Activated T-cell treated with anti-CD3 and anti-CD28 coated beads, Interleukin-2, amount 50 U/mL, for 48 hours (primary cell): ENCODE measurements around the gene TCEAL5.
"Not testable (repeated sequence)": the region's sequence is repeated elsewhere in the genome, so short reads cannot be mapped to it uniquely, and the experiment has no call there.

Experiments
- DNase-seq, 2 experiments: peaks; one replicate each; pipeline ENCODE4 v3.0.0-alpha.2; 2020

The TCEAL5 gene

GRCh38 chrX:103276581-103277002 lies at the start of gene TCEAL5:
Gene TCEAL5 (minus strand): TSS chrX:103276750. CDS start chrX:103274563, 2,187 bp downstream.
- DNase-seq: no peak

GRCh38 chrX:103311399-103311780 lies 34.8 kb upstream of the TCEAL5 start:
- no peak for DNase-seq

- DNase-seq: peak; percentile 84 to 88
These were observed 34.2 kb upstream of the TCEAL5 start, which contains the start of gene BEX2 for GRCh38 chrX:103310555-103311398. Gene BEX2 (minus strand): TSS chrX:103310990. CDS start chrX:103309976, 1,014 bp downstream.

- DNase-seq: no peak
These were observed 33.5 kb upstream of the TCEAL5 start for GRCh38 chrX:103309860-103310554.

GRCh38 chrX:103305666-103306065 lies 29.1 kb upstream of the TCEAL5 start:
- not testable (repeated sequence) for DNase-seq

GRCh38 chrX:103304705-103305104 lies 28.2 kb upstream of the TCEAL5 start:
- DNase-seq: no peak

GRCh38 chrX:103293118-103293517 lies 16.6 kb upstream of the TCEAL5 start:
- DNase-seq: no peak

- no peak for DNase-seq
These were observed 3.1 kb upstream of the TCEAL5 start for GRCh38 chrX:103279624-103280023.

- DNase-seq: no peak
These were observed 493 bp downstream of the TCEAL5 start for GRCh38 chrX:103275947-103276567.

GRCh38 chrX:103274284-103274683 lies 2.3 kb downstream of the TCEAL5 start:
- DNase-seq: no peak

- DNase-seq: no peak
These were observed 18.3 kb downstream of the TCEAL5 start for GRCh38 chrX:103258275-103258674.

- no peak for DNase-seq
These were observed 19.9 kb downstream of the TCEAL5 start for GRCh38 chrX:103256651-103257050.

GRCh38 chrX:103254921-103255493 lies 21.5 kb downstream of the TCEAL5 start, which contains the start of gene TCEAL8:
Gene TCEAL8 (minus strand): TSS chrX:103255155. CDS start chrX:103253979, 1,176 bp downstream.
- peak; percentile 65 to 71 for DNase-seq

GRCh38 chrX:103254171-103254824 lies 22.3 kb downstream of the TCEAL5 start:
- peak; percentile 57 to 58 for DNase-seq

- DNase-seq: no peak
These were observed 22.9 kb downstream of the TCEAL5 start for GRCh38 chrX:103253608-103254007.

GRCh38 chrX:103250977-103251376 lies 25.6 kb downstream of the TCEAL5 start:
- no peak for DNase-seq

GRCh38 chrX:103249805-103250204 lies 26.7 kb downstream of the TCEAL5 start:
- no peak for DNase-seq

GRCh38 chrX:103248553-103248952 lies 28.0 kb downstream of the TCEAL5 start:
- DNase-seq: no peak

GRCh38 chrX:103240155-103240554 lies 36.4 kb downstream of the TCEAL5 start:
- DNase-seq: no peak

GRCh38 chrX:103236296-103236695 lies 40.3 kb downstream of the TCEAL5 start:
- DNase-seq: no peak

GRCh38 chrX:103235608-103236007 lies 40.9 kb downstream of the TCEAL5 start:
- DNase-seq: not testable (repeated sequence)

- no peak for DNase-seq
These were observed 41.7 kb downstream of the TCEAL5 start for GRCh38 chrX:103234869-103235268.
